ENCODE measurements around the gene ZRANB2.

GRCh38 chr1:71086331-71086730 lies 5.5 kb upstream of the ZRANB2 start:
- TF ChIP-seq CTCF (IDR thresholded peaks at IDR 0.05) (no peak), POLR2A (IDR thresholded peaks at IDR 0.05) (no peak), EP300 (IDR thresholded peaks at IDR 0.05) (no peak)

Measured in sigmoid colon (tissue), 4 donors.